Loucy (cell line): ENCODE measurements around the gene TMEM232.

Experiments
- EZH2phosphoT487 ChIP-seq: fragments of 200-600 bp; IDR thresholded peaks from 2 replicates; pipeline ENCODE4 v1.6.1; 2018; ENCODE audit warnings: antibody characterized with exemption, mild to moderate bottlenecking, moderate library complexity, borderline replicate concordance
- TF ChIP-seq, protein P1 (sequence below): fragments of 200-600 bp; sonication (generic); conservative IDR thresholded peaks from 2 replicates; pipeline ENCODE4 v1.5.1; 2014; ENCODE audit warnings: mild to moderate bottlenecking, antibody characterized with exemption, low read length

DNA sequence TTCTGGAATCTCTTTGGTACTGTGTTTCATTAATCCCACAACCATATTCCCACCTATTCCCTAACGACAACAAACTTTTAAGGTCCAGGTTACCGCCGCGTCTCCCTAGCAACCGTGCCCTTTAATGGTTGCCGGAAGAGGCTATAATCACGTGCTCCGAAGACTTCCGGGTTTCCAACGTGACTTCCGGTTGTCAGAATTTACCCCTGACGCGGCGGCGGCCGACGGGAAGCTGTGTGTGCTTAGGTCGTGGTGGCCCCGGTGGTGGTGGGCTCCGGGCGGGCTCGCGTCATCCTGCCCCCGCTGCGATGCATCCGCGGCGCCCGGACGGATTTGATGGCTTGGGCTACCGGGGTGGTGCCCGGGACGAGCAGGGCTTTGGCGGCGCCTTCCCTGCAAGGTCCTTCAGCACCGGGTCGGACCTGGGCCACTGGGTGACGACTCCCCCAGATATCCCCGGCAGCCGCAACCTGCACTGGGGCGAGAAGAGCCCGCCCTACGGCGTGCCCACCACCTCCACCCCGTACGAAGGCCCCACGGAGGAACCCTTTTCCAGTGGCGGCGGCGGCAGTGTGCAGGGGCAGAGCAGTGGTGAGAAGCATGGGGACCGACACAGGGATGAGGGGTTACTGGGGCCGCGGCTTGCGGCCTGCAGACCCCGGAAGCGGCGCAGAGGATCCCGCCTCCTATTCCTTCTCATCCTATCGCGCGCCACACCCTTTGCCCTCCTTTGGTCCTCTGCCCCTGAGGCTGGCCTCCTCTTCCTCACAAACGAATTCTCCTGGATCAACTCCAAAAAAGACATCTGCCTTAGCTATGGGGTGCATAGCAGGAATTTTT lies 12.6 kb upstream of the TMEM232 start, which contains the start of gene SLC25A46:
- TF ChIP-seq, protein P1, sequence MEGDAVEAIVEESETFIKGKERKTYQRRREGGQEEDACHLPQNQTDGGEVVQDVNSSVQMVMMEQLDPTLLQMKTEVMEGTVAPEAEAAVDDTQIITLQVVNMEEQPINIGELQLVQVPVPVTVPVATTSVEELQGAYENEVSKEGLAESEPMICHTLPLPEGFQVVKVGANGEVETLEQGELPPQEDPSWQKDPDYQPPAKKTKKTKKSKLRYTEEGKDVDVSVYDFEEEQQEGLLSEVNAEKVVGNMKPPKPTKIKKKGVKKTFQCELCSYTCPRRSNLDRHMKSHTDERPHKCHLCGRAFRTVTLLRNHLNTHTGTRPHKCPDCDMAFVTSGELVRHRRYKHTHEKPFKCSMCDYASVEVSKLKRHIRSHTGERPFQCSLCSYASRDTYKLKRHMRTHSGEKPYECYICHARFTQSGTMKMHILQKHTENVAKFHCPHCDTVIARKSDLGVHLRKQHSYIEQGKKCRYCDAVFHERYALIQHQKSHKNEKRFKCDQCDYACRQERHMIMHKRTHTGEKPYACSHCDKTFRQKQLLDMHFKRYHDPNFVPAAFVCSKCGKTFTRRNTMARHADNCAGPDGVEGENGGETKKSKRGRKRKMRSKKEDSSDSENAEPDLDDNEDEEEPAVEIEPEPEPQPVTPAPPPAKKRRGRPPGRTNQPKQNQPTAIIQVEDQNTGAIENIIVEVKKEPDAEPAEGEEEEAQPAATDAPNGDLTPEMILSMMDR = no peak
- TF ChIP-seq EZH2phosphoT487 = no peak
